ENCODE data around the gene CEACAM7. TPM values are rescaled to one million over a fixed set of nuclear protein-coding genes. Genes with fewer than 3 reads are reported as not detected.
A peak's percentile ranks its signal among the peaks of the same experiment; 100 is the strongest.

CEACAM7 gene
- total and polyA plus RNA-seq, 12 donors, result not detected

GRCh38 chr19:41699968-41700323 is 11.9 kb upstream of the CEACAM7 start:
- 40 to 63% methylated on average over 2 of the region's 2 CpGs for WGBS, 2 donors
- DNase-seq, result no peak
- Histone ChIP-seq H3K4me3 (no peak overlapping the region), H3K27me3 (peaks cover 0 to 53% (median 37%) of the 10 kb centered on the region in 7 donors), H3K4me1 (no peaks in the 10 kb centered on the region), H3K27ac (no peak overlapping the region), H3K9me3 (no peaks in the 10 kb centered on the region), H3K36me3 (no peaks in the 10 kb centered on the region)
- intact Hi-C loops (cut with DNase I), result no loop called here
- TF ChIP-seq CTCF (IDR thresholded peaks at IDR 0.05), result no peak
- no peak for ATAC-seq

- no peaks in the 10 kb centered on the region for H3K9me3 ChIP-seq
- no peak for DNase-seq
- peak in 1 of 8 donors; percentile 33 for ATAC-seq
- H3K4me3 ChIP-seq, result no peak overlapping the region
- H3K27ac ChIP-seq, result no peak overlapping the region
- H3K4me1 ChIP-seq, result no peaks in the 10 kb centered on the region
- TF ChIP-seq CTCF (IDR thresholded peaks at IDR 0.05), result no peak
- no peaks in the 10 kb centered on the region for H3K36me3 ChIP-seq
- intact Hi-C loops (cut with DNase I), result no loop called here
- 68 to 72% methylated on average over 17 of the region's 17 CpGs for WGBS, 2 donors
- H3K27me3 ChIP-seq, result peaks cover 0 to 51% (median 39%) of the 10 kb centered on the region in 7 donors
These were observed 11.3 kb upstream of the CEACAM7 start for GRCh38 chr19:41699231-41699967.

GRCh38 chr19:41698746-41699230 is 10.7 kb upstream of the CEACAM7 start:
- TF ChIP-seq CTCF (IDR thresholded peaks at IDR 0.05), result no peak
- ATAC-seq (no peak), DNase-seq (no peak)
- H3K9me3 ChIP-seq, result peaks cover 0 to 4% (median 0%) of the 10 kb centered on the region in 11 donors
- peaks cover 0 to 45% (median 36%) of the 10 kb centered on the region in 7 donors for H3K27me3 ChIP-seq
- H3K27ac ChIP-seq, result no peak overlapping the region
- no peaks in the 10 kb centered on the region for H3K4me1 ChIP-seq
- no peak overlapping the region for H3K4me3 ChIP-seq
- intact Hi-C loops (cut with DNase I), result no loop called here
- H3K36me3 ChIP-seq, result no peaks in the 10 kb centered on the region
- WGBS, 2 donors, result 54 to 68% methylated on average over 1 of the region's 1 CpG

GRCh38 chr19:41697198-41697855 is 9.3 kb upstream of the CEACAM7 start:
- H3K36me3 ChIP-seq, result no peaks in the 10 kb centered on the region
- no peaks in the 10 kb centered on the region for H3K4me1 ChIP-seq
- H3K9me3 ChIP-seq, result peaks cover 0 to 19% (median 6%) of the 10 kb centered on the region in 11 donors
- ATAC-seq (no peak), DNase-seq (no peak)
- no peak overlapping the region for H3K27ac ChIP-seq
- intact Hi-C loops (cut with DNase I), result no loop called here
- WGBS, 2 donors, result 48 to 57% methylated on average over 9 of the region's 9 CpGs
- H3K4me3 ChIP-seq, result no peak overlapping the region
- H3K27me3 ChIP-seq, result peaks cover 0 to 43% (median 37%) of the 10 kb centered on the region in 7 donors
- TF ChIP-seq CTCF (IDR thresholded peaks at IDR 0.05), result no peak

Measured in heart right ventricle (tissue), 16 donors.